ENCODE data around the gene KLRG1. TPM values are rescaled to one million over a fixed set of nuclear protein-coding genes. Genes with fewer than 3 reads are reported as not detected.

The KLRG1 gene
- 1 to 10 TPM; 3.0 to 7.5 (median 4.7) TPM for total RNA-seq

DNA sequence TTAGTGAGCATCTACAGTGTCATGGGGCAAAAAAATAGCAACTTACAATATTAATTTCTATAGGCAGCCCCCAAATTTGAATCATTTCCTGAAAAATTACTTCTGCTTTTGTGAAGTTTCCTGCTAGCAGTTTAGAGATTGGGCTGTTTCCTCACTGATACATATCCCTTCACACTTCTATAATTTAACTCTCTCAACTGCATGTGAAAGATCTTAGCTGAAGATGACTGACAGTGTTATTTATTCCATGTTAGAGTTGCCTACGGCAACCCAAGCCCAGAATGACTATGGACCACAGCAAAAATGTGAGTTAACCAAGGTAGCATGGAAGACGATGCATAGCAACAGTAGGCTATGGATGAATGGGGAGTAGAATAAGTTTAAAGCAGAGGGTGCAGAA, at the start of gene KLRG1:
Gene KLRG1 (plus strand): TSS at position 134 of the 400 bp plus-strand sequence. CDS start 90 bp downstream, at position 224.
- no peaks in the 10 kb centered on the region for H3K4me1 ChIP-seq (replicated peaks in 1 of 2)
- no peak for ATAC-seq (replicated peaks in 6 of 8)
- in situ Hi-C loops (cut with MboI; ENCODE audit: low pct_unique_long_range_greater_than_20kb in 2 of 9, low sequenced_read_pairs in 9 of 9, unreplicated experiment in 9 of 9), result no loop called here
- no peak within 1 kb of the TSS for H3K27ac ChIP-seq
- WGBS, 10 experiments, result 64 to 100% (median 92%) methylated on average over 1 to 2 of the region's 2 CpGs; no CpG with 5 or more reads in 2 of the 10 experiments
- H3K4me3 ChIP-seq, result no peak within 1 kb of the TSS

DNA sequence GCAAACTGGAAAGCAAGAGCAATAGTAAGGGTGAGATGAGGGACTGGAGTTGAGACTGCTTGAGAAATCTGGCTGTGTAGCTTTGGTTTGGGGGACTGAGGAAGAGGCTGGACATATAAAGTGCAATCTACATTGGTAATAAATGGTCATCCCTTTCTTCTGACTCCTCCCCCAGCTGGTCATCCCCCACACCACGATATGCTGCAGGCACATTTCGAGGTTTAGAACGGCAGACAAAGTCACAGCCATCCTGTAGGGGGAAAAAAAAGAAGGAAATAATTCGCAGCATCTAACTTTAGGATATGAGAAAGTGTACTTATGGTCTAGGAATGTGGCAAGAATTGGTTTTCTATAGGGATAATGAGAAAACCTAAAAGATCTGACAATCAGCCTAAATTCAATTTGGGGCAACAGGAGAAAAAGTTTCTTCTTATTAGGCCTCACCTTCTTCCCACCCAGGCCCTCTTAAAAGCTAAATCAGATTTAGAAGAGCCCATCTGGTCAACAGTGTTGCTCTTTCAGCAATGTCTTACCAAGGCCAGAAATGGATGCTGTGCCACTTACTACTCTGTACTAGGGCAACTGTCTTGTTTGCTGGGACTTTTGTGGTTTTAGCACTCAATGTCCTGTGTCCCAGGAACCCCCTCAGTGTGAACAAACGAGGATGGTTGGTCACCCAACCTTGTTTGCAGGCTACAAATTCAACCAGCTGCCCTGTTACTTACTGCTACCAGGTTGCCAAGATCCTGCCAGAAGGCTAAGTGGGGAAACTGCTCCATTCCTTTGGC, 47.5 kb upstream of the KLRG1 start:
- no peak overlapping the region for H3K4me3 ChIP-seq
- WGBS, 10 experiments, result 62 to 89% (median 79%) methylated on average over 1 to 5 of the region's 5 CpGs; no CpG with 5 or more reads in 1 of the 10 experiments
- no peaks in the 10 kb centered on the region for H3K4me1 ChIP-seq (replicated peaks in 1 of 2)
- no peak overlapping the region for H3K27ac ChIP-seq
- in situ Hi-C loops (cut with MboI; ENCODE audit: low pct_unique_long_range_greater_than_20kb in 2 of 9, low sequenced_read_pairs in 9 of 9, unreplicated experiment in 9 of 9), result no loop called here
- ATAC-seq (replicated peaks in 6 of 8), result no peak

DNA sequence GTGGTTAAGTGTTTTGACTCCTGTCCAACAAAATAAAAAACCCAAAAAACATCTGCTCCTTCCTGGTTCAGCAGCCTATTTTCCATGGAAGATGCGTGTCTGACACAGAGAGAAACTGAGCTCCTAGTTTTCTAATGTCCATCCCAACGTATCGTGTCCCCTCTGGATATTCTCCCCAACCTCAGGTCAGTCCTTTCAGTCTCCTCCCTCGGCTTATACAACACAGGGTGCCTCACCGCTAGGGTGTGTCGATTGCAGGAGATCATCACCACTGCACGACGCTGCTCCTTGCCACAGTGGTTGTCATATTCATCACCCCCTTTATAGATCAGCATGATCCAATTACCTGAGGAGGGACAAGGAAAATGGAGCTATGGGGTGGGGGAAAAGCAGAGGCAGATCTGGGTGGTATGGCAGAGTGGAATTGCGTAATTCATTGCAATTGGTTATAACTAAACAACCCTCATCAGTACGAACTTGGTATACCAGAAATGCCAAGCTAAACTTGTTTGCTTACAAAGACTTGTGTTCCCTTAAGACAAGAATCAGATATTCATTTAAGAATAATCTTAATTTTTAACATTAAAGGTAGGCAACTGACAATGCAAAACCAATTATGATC, 45.7 kb upstream of the KLRG1 start:
- WGBS, 10 experiments, result 80 to 100% (median 100%) methylated on average over 1 to 10 of the region's 10 CpGs; no CpG with 5 or more reads in 3 of the 10 experiments
- Histone ChIP-seq H3K4me3 (no peak overlapping the region), H3K4me1 (replicated peaks in 1 of 2) (peaks cover 4 to 10% of the 10 kb centered on the region in 2 donors), H3K27ac (no peak overlapping the region)
- ATAC-seq (replicated peaks in 6 of 8), result no peak
- in situ Hi-C loops (cut with MboI; ENCODE audit: low pct_unique_long_range_greater_than_20kb in 2 of 9, low sequenced_read_pairs in 9 of 9, unreplicated experiment in 9 of 9), result no loop called here

DNA sequence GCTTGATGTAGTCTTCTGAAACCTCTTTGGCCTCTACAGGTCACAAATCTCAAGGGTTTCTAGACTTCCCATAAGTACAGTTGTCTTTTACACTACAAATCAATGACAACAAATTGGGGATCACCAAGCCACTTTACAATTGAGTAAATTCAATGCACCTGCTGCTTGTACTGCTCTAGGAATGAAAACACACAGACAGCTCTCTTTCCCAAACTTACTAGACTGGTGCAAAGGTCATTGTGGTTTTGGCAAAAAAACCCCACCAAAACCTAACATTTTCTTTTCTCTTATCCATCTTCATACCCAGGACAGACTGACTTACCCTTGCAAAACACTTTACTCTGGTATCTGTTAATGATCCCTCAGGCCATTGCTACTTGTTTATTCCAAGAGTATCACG, 42.6 kb upstream of the KLRG1 start:
- in situ Hi-C loops (cut with MboI; ENCODE audit: low pct_unique_long_range_greater_than_20kb in 2 of 9, low sequenced_read_pairs in 9 of 9, unreplicated experiment in 9 of 9), result no loop called here
- H3K4me3 ChIP-seq, result no peak overlapping the region
- ATAC-seq (replicated peaks in 6 of 8), result no peak

DNA sequence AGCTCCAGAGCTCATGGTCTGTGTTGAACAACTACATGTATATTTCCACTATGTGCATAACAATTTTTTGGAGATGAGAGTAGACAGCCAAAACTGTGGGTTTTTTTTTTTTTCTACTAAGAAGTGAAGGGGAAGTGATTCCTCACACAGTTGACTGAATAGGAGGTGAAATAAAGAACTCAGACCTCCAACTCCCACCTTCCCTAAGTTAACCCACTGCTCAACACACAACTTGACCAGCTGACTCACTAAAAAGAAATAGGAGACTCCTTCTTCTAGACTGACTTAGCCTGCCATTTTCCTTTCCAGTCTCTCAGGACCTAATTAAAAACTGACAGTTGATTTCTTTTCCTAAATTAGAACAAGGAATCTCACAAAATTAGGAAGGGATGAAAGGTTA, 41.6 kb upstream of the KLRG1 start:
- H3K4me3 ChIP-seq, result peak overlapping the region in 1 of 5 donors; percentile 98
- in situ Hi-C loops (cut with MboI; ENCODE audit: low pct_unique_long_range_greater_than_20kb in 2 of 9, low sequenced_read_pairs in 9 of 9, unreplicated experiment in 9 of 9), result no loop called here
- ATAC-seq (replicated peaks in 6 of 8), result no peak
- peaks cover 4 to 14% of the 10 kb centered on the region in 2 donors for H3K4me1 ChIP-seq (replicated peaks in 1 of 2)
- no peak overlapping the region for H3K27ac ChIP-seq

More for the DNA sequence above, 42.6 kb upstream of the KLRG1 start:
- Histone ChIP-seq H3K27ac (no peak overlapping the region), H3K4me1 (replicated peaks in 1 of 2) (peaks cover 4 to 14% of the 10 kb centered on the region in 2 donors)
- 57 to 100% (median 86%) methylated on average over 1 of the region's 1 CpG; no CpG with 5 or more reads in 3 of the 10 experiments for WGBS, 10 experiments

DNA sequence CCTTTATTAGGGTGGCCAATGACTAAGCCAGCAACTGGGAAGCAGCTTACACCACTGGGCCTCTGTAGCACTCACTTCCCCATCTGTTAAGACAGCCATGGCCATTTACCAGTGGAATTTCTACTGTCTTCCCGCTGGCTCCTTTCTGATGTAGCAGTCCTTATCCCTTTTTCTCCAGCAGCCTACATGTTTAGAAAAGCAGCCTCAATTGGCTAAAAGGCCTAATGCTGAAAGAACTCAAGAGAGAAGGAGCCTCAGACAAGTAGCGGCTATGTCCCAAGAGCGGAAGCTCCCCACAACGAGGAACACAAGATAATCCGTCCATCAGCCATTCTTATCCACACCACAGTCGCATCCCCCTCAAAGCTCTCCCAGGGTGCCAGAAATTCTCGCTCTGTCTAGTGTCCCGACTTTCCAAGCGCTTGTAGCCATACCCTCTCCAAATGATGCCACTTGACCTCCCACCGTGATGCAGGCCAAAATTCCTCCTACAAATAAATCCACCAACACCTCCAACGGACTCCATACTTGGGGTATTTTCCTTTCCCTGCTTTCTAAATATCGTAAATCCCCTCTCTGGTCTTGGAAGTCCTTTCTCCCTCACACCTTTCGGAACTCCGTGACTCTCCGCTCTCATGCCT, 40.5 kb upstream of the KLRG1 start:
- 0 to 12% (median 2%) methylated on average over 1 to 15 of the region's 15 CpGs; no CpG with 5 or more reads in 2 of the 10 experiments for WGBS, 10 experiments
- peak in 1 of 8 experiments; percentile 0 for ATAC-seq (replicated peaks in 6 of 8)
- Histone ChIP-seq H3K27ac (peak overlapping the region; percentile 98 to 99), H3K4me3 (peak overlapping the region; percentile 71 to 98 (median 90)), H3K4me1 (replicated peaks in 1 of 2) (peaks cover 4 to 14% of the 10 kb centered on the region in 2 donors)
- in situ Hi-C loops (cut with MboI; ENCODE audit: low pct_unique_long_range_greater_than_20kb in 2 of 9, low sequenced_read_pairs in 9 of 9, unreplicated experiment in 9 of 9), result no loop called here

DNA sequence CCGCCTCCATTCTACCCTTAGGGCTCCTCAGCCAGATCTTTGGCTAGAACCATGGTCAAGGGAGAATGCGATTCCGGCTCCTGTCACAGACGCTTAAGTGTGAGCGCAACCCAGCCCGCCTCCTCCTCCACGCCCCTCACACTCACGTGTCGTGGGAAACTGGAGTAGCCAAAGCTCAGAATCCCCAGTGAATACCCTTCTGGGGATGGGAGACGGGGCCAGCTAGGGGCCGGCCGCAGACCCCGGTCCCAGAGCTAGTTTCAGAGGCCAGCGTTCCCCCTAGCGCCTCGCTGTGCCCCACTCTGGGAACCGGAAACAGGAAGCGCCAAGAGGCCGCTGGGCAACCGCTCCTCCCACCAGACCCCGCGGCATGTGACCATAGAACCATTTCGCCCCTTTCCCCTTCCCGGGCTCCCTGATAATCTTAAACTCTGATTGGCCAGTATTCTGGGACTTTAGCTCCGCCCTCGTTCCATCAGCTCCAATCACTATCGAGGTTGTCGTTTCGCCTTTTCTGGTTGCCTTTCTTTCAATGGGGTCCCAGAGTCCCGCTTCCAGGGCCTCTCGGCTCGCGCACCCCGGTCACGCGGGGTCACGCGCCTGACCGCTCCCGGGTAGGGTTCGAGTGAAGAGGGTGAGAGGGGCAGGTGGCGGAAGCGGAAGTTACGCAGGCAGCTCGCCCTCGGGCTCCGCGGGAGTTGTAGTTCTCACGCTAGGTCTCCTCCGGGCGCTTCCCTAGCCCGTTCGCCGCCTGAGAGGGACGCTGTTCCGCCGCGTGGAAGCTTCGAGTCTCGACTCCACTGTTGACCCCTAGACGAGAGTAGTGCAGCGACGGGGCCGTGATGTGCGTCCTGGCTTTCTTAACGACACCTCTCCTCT, 39.8 kb upstream of the KLRG1 start, which contains the start of gene M6PR:
Gene M6PR (minus strand): TSS at position 304 of the 879 bp plus-strand sequence. CDS start 3,241 bp downstream, outside the sequence.
- peak within 1 kb of the TSS; percentile 71 to 98 (median 90) for H3K4me3 ChIP-seq
- WGBS, 10 experiments, result 0 to 6% (median 0%) methylated on average over 3 to 30 of the region's 66 CpGs; no CpG with 5 or more reads in 4 of the 10 experiments
- ATAC-seq (replicated peaks in 6 of 8), result peak; percentile 86 to 94 (median 92)
- H3K27ac ChIP-seq, result peak within 1 kb of the TSS; percentile 98 to 99
- in situ Hi-C loops (cut with MboI; ENCODE audit: low pct_unique_long_range_greater_than_20kb in 2 of 9, low sequenced_read_pairs in 9 of 9, unreplicated experiment in 9 of 9), result loop anchor here in 1 of 9 experiments (10.0 kb wide), 1 partner anchor 85 kb away; no protein-coding TSS in a partner anchor
- peaks cover 4 to 14% of the 10 kb centered on the region in 2 donors for H3K4me1 ChIP-seq (replicated peaks in 1 of 2)

DNA sequence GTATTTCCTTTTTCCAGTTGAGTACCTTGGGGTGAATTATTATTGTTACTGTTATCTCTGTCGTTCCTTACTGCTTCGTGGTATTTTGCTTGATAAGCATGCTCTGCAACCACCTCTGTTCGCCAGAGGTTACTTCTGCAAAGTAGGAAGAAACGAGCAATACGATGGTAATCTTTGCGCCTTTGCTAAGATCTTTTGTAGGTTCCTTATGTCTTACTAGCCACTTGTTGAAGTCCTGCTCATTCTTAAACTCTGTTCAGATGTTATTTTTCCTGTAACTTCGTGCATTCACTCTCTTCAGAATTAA, 39.2 kb upstream of the KLRG1 start:
- peak in 3 of 8 experiments; percentile 2 to 9 (median 3) for ATAC-seq (replicated peaks in 6 of 8)
- Histone ChIP-seq H3K27ac (peak overlapping the region; percentile 98 to 99), H3K4me3 (peak overlapping the region; percentile 71 to 98 (median 90)), H3K4me1 (replicated peaks in 1 of 2) (peaks cover 4 to 14% of the 10 kb centered on the region in 2 donors)
- 0 to 1% (median 0%) methylated on average over 1 to 7 of the region's 7 CpGs; no CpG with 5 or more reads in 1 of the 10 experiments for WGBS, 10 experiments
- in situ Hi-C loops (cut with MboI; ENCODE audit: low pct_unique_long_range_greater_than_20kb in 2 of 9, low sequenced_read_pairs in 9 of 9, unreplicated experiment in 9 of 9), result loop anchor here in 1 of 9 experiments (10.0 kb wide), 1 partner anchor 85 kb away; no protein-coding TSS in a partner anchor

DNA sequence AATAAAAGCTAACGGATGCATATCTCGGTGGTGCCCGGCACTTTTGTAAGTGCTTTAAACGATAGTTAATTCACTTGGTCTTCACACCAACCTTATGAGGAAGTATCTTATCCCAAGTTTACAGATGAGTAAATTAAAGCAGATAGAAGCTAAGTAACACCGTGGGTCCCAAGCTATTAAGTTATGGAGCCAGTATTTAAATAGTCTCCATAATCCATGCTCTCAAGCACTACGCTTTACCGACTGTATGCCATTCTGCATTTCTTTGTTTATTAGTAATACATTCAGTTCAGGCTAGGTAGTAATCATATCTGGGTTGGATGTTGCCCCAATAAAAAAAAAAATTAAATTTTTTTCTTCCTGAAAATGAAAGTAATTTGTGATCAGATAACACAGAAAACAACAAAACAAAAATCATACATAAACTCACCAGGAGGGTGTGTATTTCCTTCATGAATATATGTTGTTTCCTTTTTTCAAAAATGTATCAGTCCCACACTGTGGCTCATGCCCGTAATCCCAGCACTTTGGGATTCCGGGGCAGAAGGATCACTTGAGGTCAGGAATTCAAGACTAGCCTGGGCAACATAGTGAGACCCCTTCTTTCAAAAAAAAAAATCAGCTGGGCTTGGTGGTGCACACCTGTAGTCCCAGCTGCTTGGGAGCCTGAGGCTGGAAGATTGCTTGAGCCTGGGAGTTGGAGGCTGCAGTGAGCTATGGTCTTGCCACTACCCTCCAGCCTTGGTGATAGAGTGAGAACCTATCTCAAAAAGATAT, 38.5 kb upstream of the KLRG1 start:
- 0 to 73% (median 32%) methylated on average over 2 to 9 of the region's 9 CpGs for WGBS, 10 experiments
- ATAC-seq (replicated peaks in 6 of 8), result no peak
- in situ Hi-C loops (cut with MboI; ENCODE audit: low pct_unique_long_range_greater_than_20kb in 2 of 9, low sequenced_read_pairs in 9 of 9, unreplicated experiment in 9 of 9), result loop anchor here in 1 of 9 experiments (10.0 kb wide), 1 partner anchor 84 kb away; no protein-coding TSS in a partner anchor
- Histone ChIP-seq H3K27ac (peak overlapping the region in 1 of 2 donors; percentile 98), H3K4me3 (peak overlapping the region; percentile 71 to 98 (median 90)), H3K4me1 (replicated peaks in 1 of 2) (peaks cover 4 to 14% of the 10 kb centered on the region in 2 donors)

DNA sequence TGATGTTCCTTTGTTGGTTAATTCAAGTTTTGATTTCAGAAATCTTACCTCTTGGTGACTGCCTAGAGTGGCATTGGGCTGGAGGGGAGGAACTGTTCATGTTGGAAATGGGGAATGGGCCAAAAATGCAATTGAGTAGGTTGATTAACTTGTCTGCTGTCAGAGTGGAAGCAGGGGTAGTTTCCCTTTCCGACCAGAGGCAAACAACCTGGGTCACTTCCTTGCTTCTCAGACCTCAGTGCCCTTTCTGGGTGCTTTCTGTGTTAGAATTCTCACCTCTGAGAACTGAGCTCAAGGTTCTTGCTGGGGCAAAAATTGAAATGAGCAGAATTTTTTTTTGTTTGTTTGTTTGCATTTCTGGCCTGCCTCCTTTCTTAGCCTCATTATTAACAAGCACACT, 37.6 kb upstream of the KLRG1 start:
- H3K27ac ChIP-seq, result no peak overlapping the region
- ATAC-seq (replicated peaks in 6 of 8), result no peak
- in situ Hi-C loops (cut with MboI; ENCODE audit: low pct_unique_long_range_greater_than_20kb in 2 of 9, low sequenced_read_pairs in 9 of 9, unreplicated experiment in 9 of 9), result loop anchor here in 1 of 9 experiments (10.0 kb wide), 1 partner anchor 83 kb away; no protein-coding TSS in a partner anchor
- 75 to 100% (median 100%) methylated on average over 1 of the region's 1 CpG; no CpG with 5 or more reads in 6 of the 10 experiments for WGBS, 10 experiments
- peaks cover 4 to 14% of the 10 kb centered on the region in 2 donors for H3K4me1 ChIP-seq (replicated peaks in 1 of 2)
- H3K4me3 ChIP-seq, result no peak overlapping the region

DNA sequence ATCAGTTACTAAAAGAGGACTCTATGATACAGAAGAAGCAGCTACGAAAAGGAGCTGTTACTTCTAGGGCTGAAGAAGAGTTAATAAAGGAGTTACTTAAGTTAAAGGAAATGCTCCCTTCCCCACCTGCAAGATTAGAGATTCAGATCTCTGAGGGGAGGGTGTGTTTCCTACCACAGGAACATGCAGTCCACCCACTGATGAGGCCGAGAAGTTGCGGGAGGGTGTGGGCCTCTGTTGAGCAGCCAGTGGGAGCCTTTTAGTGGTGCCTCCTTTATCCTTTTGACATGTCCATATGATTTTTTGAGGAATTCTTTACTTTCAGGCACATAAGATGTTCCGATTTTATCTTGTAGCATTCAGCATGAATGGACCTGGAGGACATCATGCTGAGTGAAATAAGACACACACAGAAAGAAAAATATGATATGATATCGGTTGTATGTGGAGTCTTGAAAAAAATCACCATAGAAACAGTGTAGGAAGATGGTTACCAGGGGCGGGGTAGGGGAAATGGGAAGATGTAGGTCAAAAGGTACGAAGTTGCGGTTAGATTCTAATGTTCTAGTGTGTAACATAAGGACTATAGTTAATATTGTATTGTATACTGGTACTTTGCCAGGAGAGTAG, 35.5 kb upstream of the KLRG1 start:
- 47 to 97% (median 95%) methylated on average over 4 to 8 of the region's 8 CpGs for WGBS, 10 experiments
- H3K4me1 ChIP-seq (replicated peaks in 1 of 2), result peaks cover 0 to 4% of the 10 kb centered on the region in 2 donors
- ATAC-seq (replicated peaks in 6 of 8), result no peak
- in situ Hi-C loops (cut with MboI; ENCODE audit: low pct_unique_long_range_greater_than_20kb in 2 of 9, low sequenced_read_pairs in 9 of 9, unreplicated experiment in 9 of 9), result loop anchor here in 1 of 9 experiments (10.0 kb wide), 1 partner anchor 81 kb away; no protein-coding TSS in a partner anchor
- H3K27ac ChIP-seq, result no peak overlapping the region
- no peak overlapping the region for H3K4me3 ChIP-seq
